T-helper 1 cell treated with Interleukin-12 subunit alpha and Interleukin-12 subunit beta and Interleukin-4 antibody, amounts not matched to agents 30 μg/mL and 1 μg/mL, for 36 hours (primary cell): ENCODE data around the gene BLVRB.
A peak's percentile ranks its signal among the peaks of the same experiment; 100 is the strongest.
"Not testable (repeated sequence)": the region's sequence is repeated elsewhere in the genome, so short reads cannot be mapped to it uniquely, and the experiment has no call there.

Experiments
- H3K27ac Mint-ChIP-seq: one replicate; pipeline ENCODE4 v1.8.0; 2021; ENCODE audit warnings: mild to moderate bottlenecking, mixed read lengths
- H3K27me3 Mint-ChIP-seq: one replicate; pipeline ENCODE4 v1.8.0; 2021; ENCODE audit warnings: low read depth, mixed read lengths
- H3K36me3 Mint-ChIP-seq: one replicate; pipeline ENCODE4 v1.8.0; 2021; ENCODE audit warnings: low read depth, mixed read lengths
- H3K4me1 Mint-ChIP-seq: one replicate; pipeline ENCODE4 v1.8.0; 2021; ENCODE audit warnings: low read depth, mixed read lengths
- H3K4me3 Mint-ChIP-seq: one replicate; pipeline ENCODE4 v1.8.0; 2021; ENCODE audit warnings: mild to moderate bottlenecking, moderate library complexity, mixed read lengths
- H3K9me3 Mint-ChIP-seq: one replicate; pipeline ENCODE4 v1.8.0; 2021; ENCODE audit warnings: mixed read lengths

Gene BLVRB

GRCh38 chr19:40446263-40446784 lies 19.2 kb downstream of the BLVRB start:
- Mint-ChIP-seq H3K27me3 (no peaks in the 10 kb centered on the region), H3K9me3 (no peaks in the 10 kb centered on the region), H3K4me1 (peaks cover 13% of the 10 kb centered on the region), H3K36me3 (peaks cover 11% of the 10 kb centered on the region), H3K27ac (no peak overlapping the region), H3K4me3 (peak overlapping the region; percentile 50)

- no peaks in the 10 kb centered on the region for H3K9me3 Mint-ChIP-seq
- peak overlapping the region; percentile 41 for H3K27ac Mint-ChIP-seq
- H3K36me3 Mint-ChIP-seq = peaks cover 11% of the 10 kb centered on the region
- peak overlapping the region; percentile 67 for H3K4me3 Mint-ChIP-seq
- no peaks in the 10 kb centered on the region for H3K27me3 Mint-ChIP-seq
- peaks cover 13% of the 10 kb centered on the region for H3K4me1 Mint-ChIP-seq
Observed at GRCh38 chr19:40445780-40446262, 19.7 kb downstream of the BLVRB start.

DNA sequence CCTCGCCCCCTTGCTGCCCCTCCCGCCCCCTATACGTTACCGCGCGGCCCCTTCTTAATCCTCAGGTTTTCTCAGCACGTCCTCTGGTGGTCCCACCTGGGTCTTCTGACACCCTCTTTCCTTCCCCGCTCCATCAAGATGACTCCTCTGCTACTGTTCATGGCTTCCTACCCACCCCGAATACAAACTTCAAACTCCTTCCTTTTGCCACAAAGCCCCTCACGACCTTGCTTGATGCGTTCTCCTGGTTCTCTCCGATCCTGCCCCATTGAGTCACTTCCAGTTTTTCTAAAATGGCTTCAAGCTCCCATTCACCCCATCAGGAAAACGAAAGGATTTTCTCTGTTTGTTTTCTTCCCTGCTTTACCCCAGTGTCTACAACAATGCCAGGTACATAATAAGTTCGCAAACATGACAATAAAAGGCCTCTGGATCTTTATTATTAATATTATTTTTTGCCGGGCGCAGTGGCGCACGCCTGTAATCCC lies 20.7 kb downstream of the BLVRB start:
- peak overlapping the region; percentile 90 for H3K27ac Mint-ChIP-seq

GRCh38 chr19:40444000-40444824 lies 21.3 kb downstream of the BLVRB start, which contains the start of gene SERTAD3:
Gene SERTAD3, minus strand, starts transcription at chr19:40444335. Its CDS starts 2,255 bp downstream, at chr19:40442080.
- Mint-ChIP-seq H3K36me3 (peaks cover 11% of the 10 kb centered on the region), H3K27ac (peak within 1 kb of the TSS; percentile 99), H3K4me3 (peak within 1 kb of the TSS; percentile 100), H3K27me3 (no peaks in the 10 kb centered on the region), H3K4me1 (peaks cover 17% of the 10 kb centered on the region), H3K9me3 (no peaks in the 10 kb centered on the region)

More for the DNA sequence above, 20.7 kb downstream of the BLVRB start:
- peaks cover 13% of the 10 kb centered on the region for H3K4me1 Mint-ChIP-seq
- no peaks in the 10 kb centered on the region for H3K27me3 Mint-ChIP-seq
- no peaks in the 10 kb centered on the region for H3K9me3 Mint-ChIP-seq
- H3K4me3 Mint-ChIP-seq = peak overlapping the region; percentile 100
- H3K36me3 Mint-ChIP-seq = peaks cover 13% of the 10 kb centered on the region

DNA sequence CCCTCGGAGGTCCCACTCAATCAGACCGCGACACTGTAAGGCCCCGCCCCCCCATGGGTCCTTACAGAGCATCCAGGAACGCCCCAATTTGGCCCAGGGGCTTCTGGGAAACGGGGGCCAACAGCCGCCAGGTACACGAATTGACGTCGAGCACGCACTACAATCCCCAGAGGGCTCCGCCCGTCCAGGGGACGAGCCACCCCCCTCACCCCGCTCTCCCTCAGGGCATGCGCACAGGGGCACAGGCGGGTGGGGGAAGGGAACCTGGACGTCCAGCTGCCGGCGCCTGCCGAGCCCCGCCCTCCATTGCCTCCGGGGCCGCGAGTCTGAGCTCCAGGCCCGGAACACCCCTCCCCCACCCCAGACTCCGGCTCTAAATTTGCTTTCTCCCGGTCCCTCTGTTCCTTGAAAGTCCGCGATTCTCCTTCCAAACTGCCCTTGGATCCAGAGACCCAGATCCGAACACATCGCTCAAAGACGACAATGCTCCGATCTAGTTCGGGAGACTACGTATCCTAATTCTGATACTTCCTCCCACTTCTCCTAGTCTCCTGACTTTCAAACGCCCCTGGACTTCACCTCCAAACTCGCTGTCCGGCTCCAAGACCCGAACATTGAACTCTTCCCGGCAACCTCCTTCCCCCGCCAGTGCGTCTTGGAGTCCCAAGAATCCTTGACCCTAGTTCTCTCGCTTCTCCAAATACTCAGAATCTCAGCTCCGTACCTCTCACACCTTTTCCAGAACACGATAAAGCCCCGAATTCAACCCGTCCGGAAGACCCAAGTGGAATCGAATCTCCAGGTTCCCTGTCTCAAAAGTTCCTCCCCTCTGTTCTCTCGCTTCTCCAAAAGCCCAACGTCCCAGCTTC lies 22.2 kb downstream of the BLVRB start:
- Mint-ChIP-seq H3K4me3 (peak overlapping the region; percentile 100), H3K9me3 (no peaks in the 10 kb centered on the region), H3K27me3 (no peaks in the 10 kb centered on the region), H3K27ac (peak overlapping the region; percentile 99), H3K4me1 (peaks cover 17% of the 10 kb centered on the region), H3K36me3 (peaks cover 11% of the 10 kb centered on the region)

- Mint-ChIP-seq H3K9me3 (no peaks in the 10 kb centered on the region), H3K36me3 (peaks cover 11% of the 10 kb centered on the region), H3K27me3 (no peaks in the 10 kb centered on the region), H3K27ac (peak overlapping the region; percentile 99), H3K4me1 (peaks cover 17% of the 10 kb centered on the region), H3K4me3 (peak overlapping the region; percentile 100)
Observed at GRCh38 chr19:40442328-40443130, 23.0 kb downstream of the BLVRB start.

- no peak overlapping the region for H3K27ac Mint-ChIP-seq
- H3K36me3 Mint-ChIP-seq = peaks cover 11% of the 10 kb centered on the region
- no peaks in the 10 kb centered on the region for H3K27me3 Mint-ChIP-seq
- no peaks in the 10 kb centered on the region for H3K9me3 Mint-ChIP-seq
- peak overlapping the region; percentile 100 for H3K4me3 Mint-ChIP-seq
- peaks cover 17% of the 10 kb centered on the region for H3K4me1 Mint-ChIP-seq
Observed at GRCh38 chr19:40441719-40442253, 23.8 kb downstream of the BLVRB start.

- H3K4me3 Mint-ChIP-seq = no peak overlapping the region
- peaks cover 19% of the 10 kb centered on the region for H3K4me1 Mint-ChIP-seq
- no peaks in the 10 kb centered on the region for H3K9me3 Mint-ChIP-seq
- H3K27ac Mint-ChIP-seq = no peak overlapping the region
- peaks cover 10% of the 10 kb centered on the region for H3K36me3 Mint-ChIP-seq
- no peaks in the 10 kb centered on the region for H3K27me3 Mint-ChIP-seq
Observed at GRCh38 chr19:40438284-40438683, 27.3 kb downstream of the BLVRB start.

GRCh38 chr19:40433391-40434216 lies 31.9 kb downstream of the BLVRB start:
- H3K4me1 Mint-ChIP-seq = peaks cover 9% of the 10 kb centered on the region
- peaks cover 1% of the 10 kb centered on the region for H3K36me3 Mint-ChIP-seq

DNA sequence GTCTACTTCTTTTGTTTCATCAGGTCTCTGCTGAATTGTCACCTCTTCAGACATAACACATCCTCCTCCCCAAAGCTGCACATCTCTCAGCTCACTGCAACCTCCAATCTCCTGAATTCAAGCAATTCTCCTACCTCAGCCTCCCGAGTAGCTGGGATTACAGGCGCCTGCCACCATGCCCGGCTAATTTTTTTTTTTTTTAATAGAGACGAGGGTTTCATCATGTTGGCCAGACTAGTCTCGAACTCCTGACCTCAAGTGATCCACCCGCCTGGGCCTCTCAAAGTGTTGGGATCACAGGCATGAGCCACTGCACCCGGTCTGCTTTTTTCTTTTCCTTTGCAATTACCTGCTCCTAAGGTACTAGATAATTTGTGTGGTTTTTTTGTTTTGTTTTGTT lies 32.8 kb downstream of the BLVRB start:
- H3K36me3 Mint-ChIP-seq = not testable (repeated sequence)

More at GRCh38 chr19:40433391-40434216, 31.9 kb downstream of the BLVRB start:
- no peaks in the 10 kb centered on the region for H3K9me3 Mint-ChIP-seq
- peak overlapping the region; percentile 99 for H3K27ac Mint-ChIP-seq
- H3K27me3 Mint-ChIP-seq = no peaks in the 10 kb centered on the region
- peak overlapping the region; percentile 95 for H3K4me3 Mint-ChIP-seq

GRCh38 chr19:40431698-40432097 lies 33.8 kb downstream of the BLVRB start:
- H3K27ac Mint-ChIP-seq = no peak overlapping the region
- peaks cover 1% of the 10 kb centered on the region for H3K36me3 Mint-ChIP-seq
- no peaks in the 10 kb centered on the region for H3K27me3 Mint-ChIP-seq
- peak overlapping the region; percentile 31 for H3K4me3 Mint-ChIP-seq
- no peaks in the 10 kb centered on the region for H3K9me3 Mint-ChIP-seq
- H3K4me1 Mint-ChIP-seq = peaks cover 9% of the 10 kb centered on the region

More for the DNA sequence above, 32.8 kb downstream of the BLVRB start:
- Mint-ChIP-seq H3K27ac (peak overlapping the region; percentile 99), H3K4me3 (peak overlapping the region; percentile 95)
- not testable (repeated sequence) for H3K27me3 Mint-ChIP-seq, H3K4me1 Mint-ChIP-seq, H3K9me3 Mint-ChIP-seq

- H3K36me3 Mint-ChIP-seq, H3K27me3 Mint-ChIP-seq, H3K27ac Mint-ChIP-seq, H3K4me1 Mint-ChIP-seq, H3K4me3 Mint-ChIP-seq, H3K9me3 Mint-ChIP-seq: not testable (repeated sequence)
Observed at GRCh38 chr19:40430242-40430641, 35.3 kb downstream of the BLVRB start.

DNA sequence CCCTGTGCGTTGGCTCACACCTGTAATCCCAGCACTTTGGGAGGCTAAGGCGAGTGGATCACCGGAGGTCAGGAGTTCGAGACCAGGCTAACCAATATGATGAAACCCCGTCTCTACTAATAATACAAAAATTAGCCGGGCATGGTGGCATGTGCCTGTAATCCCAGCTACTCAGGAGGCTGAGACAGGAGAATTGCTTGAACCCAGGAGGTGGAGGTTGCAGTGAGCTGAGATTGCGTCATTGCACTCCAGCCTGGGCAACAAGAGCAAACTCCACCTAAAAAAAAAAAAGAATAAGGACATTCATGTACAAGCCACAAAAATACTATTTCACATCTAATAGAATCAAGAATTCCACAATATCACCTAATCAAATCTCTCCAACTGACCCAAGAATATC lies 37.3 kb downstream of the BLVRB start:
- H3K4me3 Mint-ChIP-seq, H3K4me1 Mint-ChIP-seq, H3K9me3 Mint-ChIP-seq, H3K36me3 Mint-ChIP-seq, H3K27ac Mint-ChIP-seq, H3K27me3 Mint-ChIP-seq: not testable (repeated sequence)
